ENCODE results near the gene PTPRE.

Gene PTPRE, protein sequence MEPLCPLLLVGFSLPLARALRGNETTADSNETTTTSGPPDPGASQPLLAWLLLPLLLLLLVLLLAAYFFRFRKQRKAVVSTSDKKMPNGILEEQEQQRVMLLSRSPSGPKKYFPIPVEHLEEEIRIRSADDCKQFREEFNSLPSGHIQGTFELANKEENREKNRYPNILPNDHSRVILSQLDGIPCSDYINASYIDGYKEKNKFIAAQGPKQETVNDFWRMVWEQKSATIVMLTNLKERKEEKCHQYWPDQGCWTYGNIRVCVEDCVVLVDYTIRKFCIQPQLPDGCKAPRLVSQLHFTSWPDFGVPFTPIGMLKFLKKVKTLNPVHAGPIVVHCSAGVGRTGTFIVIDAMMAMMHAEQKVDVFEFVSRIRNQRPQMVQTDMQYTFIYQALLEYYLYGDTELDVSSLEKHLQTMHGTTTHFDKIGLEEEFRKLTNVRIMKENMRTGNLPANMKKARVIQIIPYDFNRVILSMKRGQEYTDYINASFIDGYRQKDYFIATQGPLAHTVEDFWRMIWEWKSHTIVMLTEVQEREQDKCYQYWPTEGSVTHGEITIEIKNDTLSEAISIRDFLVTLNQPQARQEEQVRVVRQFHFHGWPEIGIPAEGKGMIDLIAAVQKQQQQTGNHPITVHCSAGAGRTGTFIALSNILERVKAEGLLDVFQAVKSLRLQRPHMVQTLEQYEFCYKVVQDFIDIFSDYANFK

DNA sequence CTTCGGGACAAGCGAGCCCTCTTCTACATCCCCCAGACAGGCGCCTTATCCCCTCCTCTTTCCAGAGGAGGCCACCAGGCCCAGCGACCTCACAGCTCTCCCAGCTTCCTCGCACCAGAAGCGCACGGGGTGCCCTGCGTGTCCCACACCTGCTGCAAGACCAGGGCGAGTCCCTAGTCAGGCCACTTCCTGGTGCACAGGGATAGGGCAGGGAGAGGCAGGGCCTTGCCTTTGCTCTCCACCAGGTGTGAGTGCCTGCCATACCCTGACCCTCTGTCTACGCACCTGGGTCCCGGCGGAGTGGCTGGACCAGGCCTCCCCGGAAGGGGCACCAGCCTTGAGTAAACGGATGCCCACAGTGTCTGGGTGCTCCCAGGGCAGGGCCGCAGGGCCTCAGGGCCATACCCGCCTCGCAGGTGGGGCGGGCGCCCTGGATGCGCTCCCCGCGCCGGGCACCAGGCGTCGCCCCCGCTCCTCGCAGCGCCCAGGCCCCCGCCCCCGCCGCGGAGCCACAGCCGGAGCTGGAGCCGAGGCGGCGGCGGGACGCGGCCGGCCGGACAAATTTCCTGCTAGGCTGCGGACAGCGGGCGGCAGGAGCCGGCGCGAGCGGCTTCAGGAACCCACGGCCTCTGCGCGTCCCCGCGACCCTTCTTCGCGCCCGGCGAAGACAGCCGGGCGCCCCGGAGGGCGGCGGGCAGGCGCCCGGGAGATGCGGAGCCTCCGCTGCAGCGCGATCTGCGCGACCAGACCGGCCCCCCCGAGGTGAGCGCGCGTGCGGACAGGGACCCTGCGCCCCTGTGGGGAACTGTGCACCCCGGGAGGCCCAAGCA is at the start of gene PTPRE:
Gene PTPRE, plus strand, starts transcription at position 556 of the 830 bp plus-strand sequence. CDS start 133,779 bp downstream, outside the sequence.
- peak; percentile 74 to 87 for DNase-seq

DNA sequence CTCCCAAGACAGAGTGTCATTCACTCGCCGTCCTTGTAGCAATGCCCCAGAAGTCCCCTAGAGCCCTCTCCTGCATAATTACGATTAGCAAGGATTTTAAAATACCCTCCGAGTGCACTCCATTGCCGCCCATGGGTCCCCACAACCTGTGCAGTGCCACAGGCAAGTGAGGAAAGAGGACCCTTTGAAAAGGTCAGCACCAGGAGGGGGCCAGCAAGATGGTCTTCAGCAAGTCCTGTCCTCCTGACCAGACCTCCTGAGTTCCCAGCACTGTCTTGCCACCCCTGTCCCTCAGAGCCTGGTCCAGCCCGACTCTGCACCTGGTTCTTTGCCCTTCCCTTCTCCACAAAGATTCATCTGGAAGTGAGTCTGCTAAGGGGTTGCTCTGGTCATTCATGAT is 46.3 kb upstream of the PTPRE start:
- no peak for DNase-seq

DNA sequence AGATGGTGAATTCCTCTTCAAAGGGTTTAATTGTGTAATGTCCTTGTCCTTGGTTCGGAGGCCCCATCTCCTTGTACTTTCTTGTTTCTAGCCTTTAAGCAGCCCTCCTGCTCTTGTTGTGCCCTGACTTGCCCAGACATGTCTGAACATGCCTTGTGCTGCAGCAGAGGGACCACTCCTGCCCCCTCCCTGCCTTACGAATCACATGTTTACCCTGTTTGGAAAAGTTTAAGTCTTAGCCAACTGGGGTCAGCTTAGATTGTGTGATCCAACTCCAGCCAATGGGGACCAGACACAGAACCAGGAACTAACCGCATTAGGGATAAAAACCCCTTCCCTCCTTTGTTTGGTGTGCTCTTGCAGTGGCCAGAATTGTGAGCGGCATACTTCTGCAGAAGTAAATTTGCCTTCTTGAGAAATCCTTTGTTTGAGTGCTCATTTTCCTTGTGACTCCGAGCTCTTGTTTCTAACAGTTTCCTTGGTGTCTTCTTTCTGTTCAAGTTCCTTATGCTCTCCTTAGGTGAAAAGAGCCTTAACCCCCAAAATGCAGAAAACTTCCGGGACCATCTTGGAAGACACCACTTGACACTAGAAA is 43.6 kb upstream of the PTPRE start:
- no peak for DNase-seq

DNA sequence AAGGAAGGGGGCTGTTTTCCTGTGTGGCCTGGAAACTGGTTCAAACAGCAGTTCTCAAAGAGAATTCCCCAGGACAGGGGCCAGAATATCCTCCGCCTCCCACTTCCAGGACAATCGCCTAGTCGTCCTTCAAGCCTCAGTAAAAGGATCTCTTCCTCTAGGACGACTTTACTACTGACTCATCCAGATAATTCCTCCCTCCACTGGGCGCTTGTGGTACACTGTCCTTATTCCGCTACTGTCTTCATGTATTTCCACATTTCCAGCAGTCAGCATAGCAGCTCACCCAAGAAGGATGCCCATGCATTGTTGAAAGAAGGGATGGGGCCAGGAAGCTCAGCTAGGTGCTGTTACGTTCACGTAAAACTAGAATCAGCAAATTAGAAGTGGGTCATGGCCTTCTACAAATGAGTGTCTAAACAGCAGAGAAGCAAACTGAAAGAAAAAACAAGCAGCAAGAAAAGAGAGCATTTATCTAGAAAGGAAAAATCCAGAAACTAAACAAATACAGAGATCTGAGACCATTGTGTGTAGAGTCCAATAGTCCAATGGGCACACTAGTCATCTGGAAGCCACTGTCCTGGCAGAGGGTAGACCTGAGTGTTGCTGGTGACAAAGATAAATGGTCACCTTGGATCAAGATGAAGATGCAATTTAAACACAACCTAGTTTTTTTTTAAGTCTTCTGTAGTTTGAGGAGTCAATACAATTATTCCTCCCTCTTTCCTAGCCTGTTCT is 40.5 kb upstream of the PTPRE start:
- no peak for DNase-seq

DNA sequence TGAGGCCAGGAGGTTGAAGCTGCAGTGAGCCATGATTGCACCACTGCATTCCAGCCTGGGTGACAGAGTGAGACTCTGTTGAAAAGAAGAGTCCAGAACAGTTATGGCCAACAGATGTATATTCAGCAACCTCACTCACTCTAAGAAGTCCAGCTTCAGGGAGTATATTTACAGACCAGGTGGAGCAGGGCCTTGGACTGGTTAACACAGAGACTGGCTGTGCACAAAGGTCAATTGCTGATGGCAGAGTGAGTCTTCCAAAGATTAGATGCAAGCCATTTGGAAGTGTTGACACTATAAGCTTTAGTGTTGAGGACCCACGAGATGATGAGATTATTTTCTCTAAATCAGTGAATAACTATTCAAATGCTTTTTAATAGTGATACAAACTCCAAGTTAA is 39.1 kb upstream of the PTPRE start:
- no peak for DNase-seq

DNA sequence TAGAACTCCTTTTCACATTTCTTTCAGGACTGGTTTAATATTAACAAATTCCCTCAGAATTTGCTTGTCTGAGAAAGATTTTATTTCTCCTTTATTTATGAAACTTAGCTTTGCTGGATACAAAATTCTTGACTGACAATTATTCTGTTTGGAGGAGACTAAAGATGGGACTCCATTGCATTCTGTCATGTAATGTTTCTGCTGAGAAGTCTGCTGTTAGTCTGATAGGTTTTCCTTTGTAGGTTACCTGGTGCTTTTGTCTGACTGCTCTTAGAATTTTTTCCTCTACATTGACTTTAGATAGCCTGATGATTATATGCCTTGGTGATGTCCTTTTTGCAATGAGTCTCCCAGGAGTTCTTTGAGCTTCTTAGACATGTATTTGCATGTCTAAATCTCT is 37.6 kb upstream of the PTPRE start:
- DNase-seq = no peak

DNA sequence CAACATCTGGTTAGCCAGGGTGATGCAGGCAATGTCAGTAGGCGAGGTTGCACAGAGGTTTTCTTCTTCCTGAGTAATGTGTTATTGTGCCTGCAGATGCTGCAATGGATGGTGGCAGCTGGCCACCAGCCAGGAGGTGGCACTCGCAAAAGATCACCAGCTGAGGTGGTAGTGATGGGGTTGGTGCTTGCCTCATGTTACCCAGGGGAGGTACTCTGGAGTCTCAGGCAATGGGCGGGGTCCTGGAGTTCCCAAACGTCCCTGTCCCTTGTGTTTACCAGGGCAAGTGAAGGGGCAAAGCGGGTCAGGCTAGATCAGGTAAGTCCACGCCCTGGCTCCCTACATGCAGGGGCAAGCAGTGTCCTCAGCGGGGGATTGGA is 35.3 kb upstream of the PTPRE start:
- DNase-seq = no peak

DNA sequence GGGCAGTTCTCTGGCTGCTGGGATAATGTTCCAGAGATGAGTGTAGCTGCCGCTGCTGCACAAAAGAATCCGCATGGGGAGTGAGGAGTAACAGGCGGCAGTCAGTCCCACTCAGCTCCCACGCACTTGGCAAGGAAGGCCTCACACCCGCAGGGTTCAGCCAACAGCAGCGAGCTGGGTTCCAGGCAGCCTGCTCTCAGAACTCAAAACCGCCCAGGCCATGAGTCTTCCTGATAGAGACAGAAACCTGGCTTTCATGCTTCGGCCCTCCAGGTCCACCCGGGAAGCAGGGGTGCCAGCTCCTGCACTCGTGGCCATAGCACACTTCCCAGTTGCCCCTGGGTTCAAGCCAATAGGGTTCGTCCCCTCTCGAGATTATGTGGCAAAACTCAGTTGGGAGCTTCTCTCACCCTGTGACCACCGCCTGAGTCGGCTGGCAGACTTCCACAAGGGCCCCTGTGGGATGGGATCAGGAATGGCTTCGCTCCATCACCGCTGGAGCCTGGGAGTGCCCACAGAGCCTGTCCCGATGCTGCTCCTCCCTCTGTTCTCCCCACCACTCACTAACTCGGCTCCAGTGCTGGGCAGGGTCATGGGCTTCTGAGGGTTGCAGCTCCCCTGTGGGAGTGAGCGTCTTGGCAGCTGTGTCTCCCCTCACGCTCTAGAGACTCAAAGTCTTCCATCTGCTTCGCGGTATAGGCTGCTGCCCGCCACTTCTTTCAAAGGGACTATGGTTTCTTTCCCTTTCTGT is 34.7 kb upstream of the PTPRE start:
- no peak for DNase-seq

DNA sequence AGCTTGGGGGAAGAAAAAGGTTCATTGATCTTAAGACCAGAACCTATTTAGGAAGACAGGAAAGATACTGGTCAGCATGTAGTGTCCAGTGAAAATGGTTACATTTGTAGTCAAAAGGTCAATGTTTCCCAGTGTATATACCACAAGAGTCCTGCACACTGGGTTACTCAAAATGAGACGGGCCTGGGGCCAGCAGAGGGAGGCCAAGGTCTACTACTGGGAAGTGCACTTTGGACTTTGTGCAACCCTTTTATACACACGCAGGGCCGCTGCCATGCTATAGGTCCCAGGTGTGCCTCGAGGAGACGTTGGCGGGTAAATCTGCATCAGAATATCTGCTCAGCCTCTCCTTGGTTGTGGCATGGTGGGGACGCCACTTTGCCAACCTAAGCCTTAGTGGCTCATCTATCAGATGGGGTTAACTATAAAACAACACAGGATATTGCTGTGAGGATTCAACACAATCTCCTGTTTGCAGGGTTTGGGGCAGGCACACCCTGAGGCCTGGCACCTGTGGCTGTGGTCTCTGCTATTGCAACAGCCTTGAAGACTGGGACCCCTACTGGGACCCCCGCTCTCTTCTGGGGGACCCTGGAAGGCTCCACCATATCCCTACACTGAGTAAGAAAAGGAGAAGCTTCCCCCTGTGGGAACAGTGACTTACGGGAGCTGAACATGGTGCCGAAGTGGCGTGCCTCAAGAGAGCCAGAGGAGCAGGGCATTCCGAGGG is 33.9 kb upstream of the PTPRE start:
- no peak for DNase-seq

DNA sequence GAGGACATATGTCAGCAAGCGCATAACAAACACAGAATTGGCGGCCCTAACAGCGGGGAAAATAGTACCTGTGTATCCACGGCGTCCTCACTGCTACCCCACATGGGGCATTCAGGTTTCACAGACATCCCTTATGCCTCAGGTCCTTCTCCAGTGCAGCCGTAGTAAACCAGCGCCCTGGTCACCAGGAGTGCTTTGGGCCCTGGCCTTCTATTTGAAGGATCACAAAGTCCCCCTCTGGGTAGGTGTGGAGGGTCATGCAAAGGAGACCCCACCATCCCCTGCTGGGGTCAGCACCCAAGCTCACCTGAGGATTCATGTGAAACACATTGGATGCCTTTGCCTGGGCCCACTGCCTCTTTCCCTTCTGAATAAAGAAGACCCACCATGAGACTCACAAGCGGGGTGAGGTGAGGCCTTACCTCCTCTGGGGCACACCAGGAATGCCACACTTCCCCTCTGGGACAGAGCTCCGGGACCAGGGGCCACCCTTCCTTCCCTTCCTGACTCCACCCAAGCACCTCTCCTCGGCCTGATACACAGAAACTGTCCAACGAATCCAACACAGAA is 32.9 kb upstream of the PTPRE start:
- no peak for DNase-seq

DNA sequence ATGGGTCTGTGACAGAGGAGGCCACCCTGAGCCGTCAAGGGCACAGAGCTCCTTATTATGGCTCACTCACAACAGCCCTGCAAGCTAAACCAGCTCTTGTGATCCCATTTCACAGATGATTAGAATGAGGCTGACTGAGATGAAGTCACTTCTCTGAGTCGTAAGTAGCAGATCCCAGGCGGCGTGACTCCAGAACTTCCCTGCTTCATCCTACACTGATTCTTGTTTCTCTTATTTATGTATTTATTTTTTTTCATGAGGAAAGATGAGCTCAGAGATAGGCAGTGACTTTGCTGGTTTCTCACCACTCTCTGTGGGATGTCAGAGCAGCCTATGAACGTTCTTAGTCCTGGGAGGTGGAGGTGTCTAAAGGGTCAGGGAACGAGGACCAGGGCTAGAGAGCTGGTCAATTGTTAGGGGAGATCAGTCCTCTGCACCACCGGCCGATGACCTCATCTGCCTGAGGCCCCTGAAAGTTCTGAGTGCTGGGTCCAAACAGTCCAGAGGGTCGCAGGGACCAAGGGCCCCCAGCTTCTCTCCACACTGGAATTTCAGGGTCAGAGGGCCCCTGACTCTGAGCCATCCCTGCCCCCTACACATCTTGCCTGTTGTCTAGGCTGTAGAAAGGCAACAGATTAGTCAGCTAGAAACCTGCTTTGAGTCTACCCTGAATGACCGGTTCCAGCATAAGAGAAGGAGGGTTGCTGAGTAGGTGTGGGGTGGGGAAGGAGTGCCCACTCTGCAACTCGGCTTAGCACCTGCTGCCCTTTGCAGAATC is 32.0 kb upstream of the PTPRE start:
- peak in 1 of 2 donors; percentile 22 for DNase-seq

DNA sequence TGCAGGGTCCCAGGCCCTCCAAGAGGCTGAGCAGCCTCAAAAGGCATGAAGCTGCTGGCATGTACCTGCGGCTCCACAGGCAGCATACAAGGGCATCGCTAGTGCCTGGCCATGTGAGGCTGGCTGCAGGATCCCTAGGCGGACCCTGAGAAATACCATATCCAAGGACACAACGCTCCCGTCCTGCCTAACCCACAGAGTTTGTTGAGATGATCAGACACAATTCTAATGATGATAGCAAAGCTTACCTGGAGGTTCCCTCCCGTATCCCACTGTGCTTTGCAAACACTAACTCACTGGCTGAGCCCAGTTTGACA is 31.5 kb upstream of the PTPRE start:
- DNase-seq = no peak

DNA sequence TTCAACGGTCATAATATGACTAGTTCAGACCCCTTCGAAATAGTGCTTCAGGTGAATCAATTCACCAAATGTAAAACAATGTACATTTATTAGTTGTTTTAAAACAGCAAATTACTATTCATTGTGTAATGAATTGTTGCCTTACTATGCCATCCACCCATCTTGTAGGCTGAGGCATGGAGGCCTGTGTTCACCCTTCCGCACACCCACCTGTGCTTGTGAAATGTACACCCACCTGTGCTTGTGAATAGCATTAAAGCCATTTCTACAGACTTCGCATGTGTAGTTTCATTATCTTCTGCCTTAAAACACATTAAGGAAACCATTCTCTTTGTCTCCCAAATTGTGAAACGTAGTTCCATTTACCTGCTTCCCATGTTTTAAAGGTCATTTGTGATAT is 31.0 kb upstream of the PTPRE start:
- DNase-seq = no peak

DNA sequence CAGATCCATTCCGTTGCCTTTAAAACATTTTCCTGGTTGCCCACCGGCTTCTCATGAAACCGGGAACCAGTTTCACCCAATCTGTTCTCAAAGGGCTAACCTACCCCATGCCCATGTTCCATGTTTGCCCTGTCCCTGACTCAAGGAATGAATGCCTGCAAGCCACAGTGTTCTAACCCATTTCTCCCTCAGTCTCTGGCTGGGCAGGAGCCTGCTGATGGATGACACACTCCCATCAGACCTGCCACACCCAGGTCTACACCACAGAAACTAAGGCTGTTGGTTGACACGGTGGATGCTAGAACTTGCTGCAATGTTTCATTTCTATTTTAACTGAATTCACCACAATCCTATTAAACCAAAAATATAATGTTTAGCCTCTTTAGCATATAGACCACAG is 29.8 kb upstream of the PTPRE start:
- no peak for DNase-seq

DNA sequence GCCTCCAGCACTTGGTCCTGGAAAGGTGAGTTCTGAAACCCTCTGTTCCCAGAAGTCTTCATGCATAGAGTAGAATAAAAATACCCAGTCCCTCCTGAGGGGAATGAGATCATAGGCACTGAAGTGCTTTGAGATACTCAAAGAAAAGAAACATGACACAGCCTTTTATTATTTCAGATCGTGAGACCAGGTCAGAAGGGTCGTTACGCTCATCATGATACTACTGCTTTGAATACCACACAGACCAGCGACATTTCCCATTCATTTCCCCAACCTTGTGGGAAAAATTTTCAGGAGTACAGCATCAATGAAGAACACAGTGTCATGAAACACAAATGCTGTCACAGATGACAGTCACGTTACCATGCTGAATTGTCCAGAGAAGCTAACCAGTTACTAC is 29.2 kb upstream of the PTPRE start:
- DNase-seq = no peak

DNA sequence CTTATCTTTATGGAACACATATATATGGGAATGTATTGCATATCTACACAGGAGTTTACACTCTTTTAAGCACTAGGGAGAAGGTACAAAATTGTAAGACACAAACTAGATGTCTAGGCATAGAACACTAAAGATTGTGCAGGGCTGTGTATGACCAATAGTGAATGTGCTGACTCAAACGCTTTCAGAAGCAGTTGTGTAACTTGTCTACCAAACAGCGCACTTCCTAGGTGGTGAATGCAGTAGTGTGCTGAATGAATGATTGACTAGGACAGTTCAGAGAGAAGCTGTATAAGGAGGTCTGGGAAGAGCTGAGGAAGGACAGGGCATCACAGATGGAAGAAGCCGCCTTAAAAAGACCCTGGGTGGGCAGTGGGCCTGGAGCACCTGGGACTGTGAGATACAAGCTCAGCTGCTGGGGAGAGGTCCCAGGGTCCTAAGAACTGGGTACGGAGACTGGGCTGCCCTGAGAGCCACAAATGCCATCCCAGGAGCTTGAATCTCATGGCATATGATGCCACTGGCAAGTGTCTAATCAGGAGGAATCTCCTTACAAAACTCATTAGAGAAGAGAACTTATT is 28.3 kb upstream of the PTPRE start:
- peak; percentile 48 to 60 for DNase-seq

DNA sequence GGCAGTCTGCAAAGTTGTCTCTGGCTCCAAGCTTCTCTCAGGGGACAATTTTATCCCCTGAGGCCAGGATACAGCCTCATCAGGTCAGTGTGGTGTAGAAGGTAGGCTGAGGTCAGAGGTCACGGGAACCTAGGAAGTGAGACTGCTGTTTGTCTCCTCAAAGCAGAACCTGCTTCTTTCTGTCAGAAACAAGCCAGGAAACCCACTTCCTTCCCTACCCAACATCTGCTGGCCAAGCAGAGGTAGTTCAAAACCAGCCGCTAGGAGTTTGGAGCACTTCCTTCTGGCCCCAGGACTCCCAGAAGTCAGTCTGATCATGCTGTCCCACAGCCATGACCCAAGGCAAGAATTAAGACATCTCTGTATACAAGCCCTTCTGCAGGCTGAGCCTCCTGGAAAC is 26.3 kb upstream of the PTPRE start:
- DNase-seq = peak; percentile 56 to 60

DNA sequence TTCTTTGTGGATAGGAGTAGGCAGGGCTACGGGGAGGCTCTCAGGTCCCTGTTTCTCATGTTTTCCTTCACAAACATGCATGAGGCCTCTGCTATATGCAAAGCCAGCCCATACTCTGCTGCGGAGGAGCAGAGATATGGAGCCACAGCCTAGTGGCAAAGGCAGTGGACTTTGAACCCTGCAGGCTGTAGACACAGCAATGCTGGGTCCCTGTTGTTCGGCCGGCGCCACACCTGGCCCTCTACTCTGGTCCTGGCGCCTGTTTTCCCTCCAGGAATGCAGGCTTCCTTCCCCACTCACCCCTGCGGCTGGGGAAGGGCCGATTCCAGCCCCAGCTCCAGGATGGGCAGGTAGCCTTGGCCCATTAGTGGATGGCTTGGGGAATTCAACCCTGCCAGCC is 25.6 kb upstream of the PTPRE start:
- DNase-seq = no peak

DNA sequence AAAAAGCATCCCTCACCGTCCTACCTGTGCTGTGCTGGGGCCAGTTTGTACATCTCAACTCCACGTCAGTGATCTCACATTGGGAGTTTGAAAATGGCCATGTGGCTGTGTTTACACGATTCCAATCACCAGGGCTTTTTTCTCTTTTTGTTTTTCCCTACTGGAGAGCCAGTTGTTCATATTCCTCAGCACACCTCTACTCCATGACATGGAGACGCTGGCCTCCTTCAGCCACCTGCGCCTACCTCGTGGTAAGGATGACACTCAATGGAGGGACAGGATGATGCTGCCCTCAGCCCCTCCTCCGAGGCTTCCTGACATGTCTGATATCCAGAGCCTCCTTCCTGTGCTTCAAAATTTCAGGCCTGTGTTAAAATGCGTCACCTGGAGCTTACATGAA is 24.5 kb upstream of the PTPRE start:
- DNase-seq = no peak

Measured in inflammatory macrophage treated with lipopolysaccharide for 1 hour (primary cell).